ENCODE measurements around the gene MRPS15.

MRPS15 gene

GRCh38 chr1:36457691-36458090, 6.5 kb downstream of the MRPS15 start:
- no peak for DNase-seq

- DNase-seq: no peak
Measured at GRCh38 chr1:36456391-36456928, 7.7 kb downstream of the MRPS15 start.

GRCh38 chr1:36455386-36455785, 8.8 kb downstream of the MRPS15 start:
- no peak for DNase-seq

- DNase-seq: no peak
Measured at GRCh38 chr1:36453600-36454388, 10.4 kb downstream of the MRPS15 start.

- no peak for DNase-seq
Measured at GRCh38 chr1:36453051-36453450, 11.1 kb downstream of the MRPS15 start.

- DNase-seq: no peak
Measured at GRCh38 chr1:36450919-36451305, 13.3 kb downstream of the MRPS15 start.

- DNase-seq: peak; percentile 96
Measured at GRCh38 chr1:36450270-36450918, 13.8 kb downstream of the MRPS15 start, which contains the start of gene OSCP1. TSS of gene OSCP1 (minus strand) at chr1:36450451. CDS start at chr1:36450369, 82 bp downstream.

GRCh38 chr1:36448530-36449056, 15.6 kb downstream of the MRPS15 start:
- DNase-seq: no peak

- no peak for DNase-seq
Measured at GRCh38 chr1:36447450-36447849, 16.7 kb downstream of the MRPS15 start.

GRCh38 chr1:36446746-36447145, 17.4 kb downstream of the MRPS15 start:
- no peak for DNase-seq

GRCh38 chr1:36446271-36446670, 17.9 kb downstream of the MRPS15 start:
- no peak for DNase-seq

GRCh38 chr1:36443297-36443696, 20.9 kb downstream of the MRPS15 start:
- no peak for DNase-seq

- no peak for DNase-seq
Measured at GRCh38 chr1:36442337-36442736, 21.8 kb downstream of the MRPS15 start.

GRCh38 chr1:36440646-36441045, 23.5 kb downstream of the MRPS15 start:
- DNase-seq: no peak

GRCh38 chr1:36440044-36440443, 24.1 kb downstream of the MRPS15 start:
- no peak for DNase-seq

- DNase-seq: no peak
Measured at GRCh38 chr1:36438715-36439114, 25.5 kb downstream of the MRPS15 start.

GRCh38 chr1:36436821-36437220, 27.4 kb downstream of the MRPS15 start:
- no peak for DNase-seq

- no peak for DNase-seq
Measured at GRCh38 chr1:36433102-36433501, 31.1 kb downstream of the MRPS15 start.

GRCh38 chr1:36432616-36433015, 31.6 kb downstream of the MRPS15 start:
- DNase-seq: no peak

- DNase-seq: no peak
Measured at GRCh38 chr1:36425791-36426190, 38.4 kb downstream of the MRPS15 start.

- no peak for DNase-seq
Measured at GRCh38 chr1:36421649-36422048, 42.5 kb downstream of the MRPS15 start.

- DNase-seq: peak; percentile 81
Measured at GRCh38 chr1:36420836-36421317, 43.3 kb downstream of the MRPS15 start.

- DNase-seq: no peak
Measured at GRCh38 chr1:36420409-36420808, 43.8 kb downstream of the MRPS15 start.

Data from fibroblast of skin of scalp (primary cell).